PC-9 (cell line): ENCODE measurements around the gene SLC37A3. TPM values are rescaled to one million over a fixed set of nuclear protein-coding genes. Genes with fewer than 3 reads are reported as not detected.

Experiments
- BruUV-seq: library from RNA; stranded (reverse); fragments of 400-500 nt; replicated peaks from 2 replicates; lab custom pipeline; 2021; lab: Mats Ljungman, UMichigan
- CTCF ChIA-PET: fragments of 300-600 bp; sonication (Branson Sonifier 250); formaldehyde crosslinking; loops from one replicate; lab custom pipeline; 2022; ENCODE audit warnings: antibody characterized with exemption; lab: Charles Lee
- POLR2A ChIA-PET: fragments of 300-600 bp; sonication (Branson Sonifier 250); formaldehyde crosslinking; loops from one replicate; lab custom pipeline; 2022; ENCODE audit warnings: antibody characterized with exemption; ENCODE audit not compliant: unreplicated experiment; lab: Charles Lee
- DNase-seq, 2 experiments: peaks; one replicate each; pipeline versions ENCODE4 v3.0.0 to v3.0.0-alpha.2; 2015 to 2022; ENCODE audit warnings: mixed read lengths in 1 of 2
- H2AFZ ChIP-seq: fragments of 200-600 bp; sonication (generic); 2 replicates; pipeline ENCODE4 v1.8.1; 2017; ENCODE audit warnings: antibody characterized with exemption
- H3F3A ChIP-seq: fragments of 200-600 bp; sonication (generic); 2 replicates; pipeline ENCODE4 v1.8.1; 2017; ENCODE audit warnings: antibody characterized with exemption, mild to moderate bottlenecking, low read depth; ENCODE audit not compliant: insufficient read depth
- H3K27ac ChIP-seq: fragments of 200-600 bp; sonication (generic); 2 replicates; pipeline ENCODE4 v1.6.1; 2016; ENCODE audit warnings: mixed run types
- H3K27me3 ChIP-seq: fragments of 200-600 bp; sonication (generic); 2 replicates; pipeline ENCODE4 v1.6.1; 2016; ENCODE audit warnings: low read depth, mixed run types; ENCODE audit not compliant: insufficient read depth
- H3K36me3 ChIP-seq: fragments of 200-600 bp; sonication (generic); 2 replicates; pipeline ENCODE4 v1.6.1; 2016; ENCODE audit warnings: low read depth, mixed run types
- H3K4me1 ChIP-seq: fragments of 200-600 bp; sonication (generic); replicated peaks from 2 replicates; pipeline ENCODE4 v1.6.1; 2016; ENCODE audit warnings: mixed run types; ENCODE audit not compliant: insufficient read depth
- H3K4me2 ChIP-seq: fragments of 200-600 bp; sonication (generic); 2 replicates; pipeline ENCODE4 v1.6.1; 2017; ENCODE audit warnings: mixed run types
- H3K4me3 ChIP-seq: fragments of 200-600 bp; sonication (generic); 2 replicates; pipeline ENCODE4 v1.6.1; 2016; ENCODE audit warnings: mixed run types
- H3K79me2 ChIP-seq: fragments of 200-600 bp; sonication (generic); 2 replicates; pipeline ENCODE4 v1.6.1; 2017; ENCODE audit warnings: low read depth, mixed run types
- H3K9me2 ChIP-seq: fragments of 200-600 bp; sonication (generic); 2 replicates; pipeline ENCODE4 v1.8.1; 2017; ENCODE audit warnings: mild to moderate bottlenecking; ENCODE audit not compliant: insufficient read depth
- H3K9me3 ChIP-seq: fragments of 200-600 bp; sonication (generic); 2 replicates; pipeline ENCODE4 v1.8.1; 2016; ENCODE audit warnings: low read depth; ENCODE audit not compliant: insufficient read depth
- H4K20me1 ChIP-seq: fragments of 200-600 bp; sonication (generic); 2 replicates; pipeline ENCODE4 v1.8.1; 2017; ENCODE audit not compliant: insufficient read depth
- EZH2 ChIP-seq: fragments of 200-600 bp; sonication (generic); IDR thresholded peaks from 2 replicates; pipeline ENCODE4 v1.8.0; 2017; ENCODE audit warnings: antibody characterized with exemption, low read depth
- intact Hi-C: fragments of 100-400 bp; cut with micrococcal nuclease; formaldehyde crosslinking; loops from one replicate; pipeline ENCODE4 v1.10.0; 2022; ENCODE audit not compliant: unreplicated experiment
- total RNA-seq: library from RNA; stranded (reverse); gene quantifications from 2 replicates; pipeline ENCODE4 v1.2.3, GENCODE V29; 2021
- TF ChIP-seq, protein P1 (sequence below): fragments of 200-600 bp; sonication (generic); conservative IDR thresholded peaks from 2 replicates; pipeline ENCODE4 v1.6.1; 2017; ENCODE audit warnings: mixed run types, antibody characterized with exemption, mild to moderate bottlenecking, moderate library complexity

Gene SLC37A3
- total RNA-seq, 1 experiment from 2014 or later = 54.8 TPM

DNA sequence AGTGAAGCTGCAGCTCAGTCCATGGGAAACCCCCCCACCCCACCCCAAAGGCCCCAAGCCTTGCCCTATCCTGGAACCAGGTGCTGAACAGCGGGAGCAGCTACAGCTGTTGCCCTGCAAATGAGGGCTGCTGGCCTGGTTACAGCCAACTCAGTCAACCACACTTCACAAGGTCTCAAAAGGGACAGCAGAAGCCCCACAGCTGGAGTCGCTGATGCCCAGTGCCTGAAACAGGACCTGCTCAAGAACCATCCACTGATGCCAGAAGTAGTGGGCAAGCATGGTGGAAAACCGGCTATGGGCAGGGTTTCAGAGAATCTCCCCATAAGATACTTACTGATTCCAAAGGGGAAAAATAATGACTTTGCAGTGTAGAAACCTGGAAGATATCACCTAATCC, 110.3 kb downstream of the SLC37A3 start:
- Histone ChIP-seq H3K36me3 (no peaks in the 10 kb centered on the region), H4K20me1 (no peaks in the 10 kb centered on the region), H3K4me3 (no peak overlapping the region), H3K4me2 (no peak overlapping the region), H3K9me2 (no peaks in the 10 kb centered on the region), H3K9me3 (no peaks in the 10 kb centered on the region), H3F3A (no peaks in the 10 kb centered on the region), H3K79me2 (no peaks in the 10 kb centered on the region), H3K27me3 (peaks cover 11% of the 10 kb centered on the region; the same call in 1 of the 2 replicates), H3K4me1 (no peaks in the 10 kb centered on the region), H3K27ac (no peak overlapping the region), H2AFZ (no peak overlapping the region)
- ChIA-PET CTCF (no interaction called here), POLR2A (no interaction called here)
- DNase-seq = no peak
- intact Hi-C loops = no loop called here
- no peak for TF ChIP-seq EZH2
- TF ChIP-seq, protein P1, sequence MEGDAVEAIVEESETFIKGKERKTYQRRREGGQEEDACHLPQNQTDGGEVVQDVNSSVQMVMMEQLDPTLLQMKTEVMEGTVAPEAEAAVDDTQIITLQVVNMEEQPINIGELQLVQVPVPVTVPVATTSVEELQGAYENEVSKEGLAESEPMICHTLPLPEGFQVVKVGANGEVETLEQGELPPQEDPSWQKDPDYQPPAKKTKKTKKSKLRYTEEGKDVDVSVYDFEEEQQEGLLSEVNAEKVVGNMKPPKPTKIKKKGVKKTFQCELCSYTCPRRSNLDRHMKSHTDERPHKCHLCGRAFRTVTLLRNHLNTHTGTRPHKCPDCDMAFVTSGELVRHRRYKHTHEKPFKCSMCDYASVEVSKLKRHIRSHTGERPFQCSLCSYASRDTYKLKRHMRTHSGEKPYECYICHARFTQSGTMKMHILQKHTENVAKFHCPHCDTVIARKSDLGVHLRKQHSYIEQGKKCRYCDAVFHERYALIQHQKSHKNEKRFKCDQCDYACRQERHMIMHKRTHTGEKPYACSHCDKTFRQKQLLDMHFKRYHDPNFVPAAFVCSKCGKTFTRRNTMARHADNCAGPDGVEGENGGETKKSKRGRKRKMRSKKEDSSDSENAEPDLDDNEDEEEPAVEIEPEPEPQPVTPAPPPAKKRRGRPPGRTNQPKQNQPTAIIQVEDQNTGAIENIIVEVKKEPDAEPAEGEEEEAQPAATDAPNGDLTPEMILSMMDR = no peak
- no TSS peak for BruUV-seq

DNA sequence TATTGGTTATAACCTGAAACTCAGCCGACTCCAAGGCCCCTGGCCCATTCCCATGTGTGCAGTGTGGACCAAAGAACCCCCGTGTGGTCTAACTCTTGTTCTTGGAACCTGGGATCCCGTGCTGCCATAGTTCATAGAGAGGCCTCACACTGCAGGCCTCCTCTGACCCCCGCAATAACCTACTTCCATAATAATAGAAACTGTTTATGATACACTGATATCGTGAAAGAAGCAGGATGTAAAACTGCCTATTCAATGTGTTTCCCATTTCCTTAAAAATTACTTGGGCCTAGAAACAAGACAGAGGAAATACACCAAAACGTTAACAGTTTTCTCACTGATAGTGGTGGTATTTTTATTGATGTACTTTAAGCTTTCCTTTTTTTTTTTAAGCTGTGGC, 112.4 kb downstream of the SLC37A3 start:
- Histone ChIP-seq H3K4me3 (no peak overlapping the region), H3K27me3 (peaks cover 16% of the 10 kb centered on the region; the same call in 1 of the 2 replicates), H3K9me3 (no peaks in the 10 kb centered on the region), H4K20me1 (no peaks in the 10 kb centered on the region), H3K4me2 (no peak overlapping the region), H3K36me3 (no peaks in the 10 kb centered on the region), H3K4me1 (no peaks in the 10 kb centered on the region), H3K27ac (no peak overlapping the region), H3K9me2 (no peaks in the 10 kb centered on the region), H3F3A (no peaks in the 10 kb centered on the region), H2AFZ (no peak overlapping the region), H3K79me2 (no peaks in the 10 kb centered on the region)
- no peak for DNase-seq
- TF ChIP-seq, protein P1 = no peak
- TF ChIP-seq EZH2 = no peak
- no TSS peak for BruUV-seq
- intact Hi-C loops = no loop called here
- ChIA-PET CTCF (no interaction called here), POLR2A (no interaction called here)

DNA sequence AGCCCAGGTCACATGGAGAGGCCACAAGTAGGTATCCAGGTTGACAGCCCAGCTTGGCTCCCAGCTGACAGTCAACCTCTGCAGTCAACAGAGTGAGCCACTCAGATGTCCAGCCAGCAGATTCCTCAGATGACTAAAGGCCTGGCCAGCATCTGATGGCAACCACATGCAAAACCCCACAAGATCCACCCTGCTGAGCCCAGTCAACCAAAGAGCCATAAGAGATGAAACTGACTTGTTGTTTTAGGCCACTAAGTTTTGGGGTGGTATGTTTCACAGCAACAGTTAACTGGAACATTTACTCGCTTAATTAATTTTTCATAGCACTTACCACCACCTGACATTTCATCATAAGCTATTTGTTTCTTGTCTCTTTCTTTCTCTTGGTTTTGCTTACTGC, 114.3 kb downstream of the SLC37A3 start:
- H3K79me2 ChIP-seq = no peaks in the 10 kb centered on the region
- no peak overlapping the region for H3K27ac ChIP-seq
- POLR2A ChIA-PET = no interaction called here
- no TSS peak for BruUV-seq
- no peak overlapping the region for H3K4me3 ChIP-seq
- no peaks in the 10 kb centered on the region for H4K20me1 ChIP-seq
- intact Hi-C loops = no loop called here
- no peak overlapping the region for H3K4me2 ChIP-seq
- no peaks in the 10 kb centered on the region for H3K4me1 ChIP-seq
- H3K36me3 ChIP-seq = no peaks in the 10 kb centered on the region
- peaks cover 22% of the 10 kb centered on the region; the same call in 1 of the 2 replicates for H3K27me3 ChIP-seq
- no peak overlapping the region for H2AFZ ChIP-seq
- no peak for DNase-seq
- no peaks in the 10 kb centered on the region for H3K9me3 ChIP-seq
- no peaks in the 10 kb centered on the region for H3K9me2 ChIP-seq
- H3F3A ChIP-seq = no peaks in the 10 kb centered on the region
- no peak for TF ChIP-seq EZH2
- TF ChIP-seq, protein P1 = no peak
- CTCF ChIA-PET = no interaction called here

Other genes starting within 250 kb of the SLC37A3 start
- gene KDM7A, start 221.5 kb downstream of the SLC37A3 start, total RNA-seq = 1.5 and 1.8 TPM in 2 replicates
- 7.8 and 9.1 TPM in 2 replicates for gene RAB19, start 5.5 kb upstream of the SLC37A3 start, total RNA-seq
- 166 and 182 TPM in 2 replicates for gene MKRN1, start 81.0 kb upstream of the SLC37A3 start, total RNA-seq
- 3.7 and 4.2 TPM in 2 replicates for gene DENND2A, start 242.3 kb upstream of the SLC37A3 start, total RNA-seq